H9 (cell line): ENCODE results near the gene SLC25A34. TPM values are rescaled to one million over a fixed set of nuclear protein-coding genes. Genes with fewer than 3 reads are reported as not detected.

Experiments
- DNase-seq: peaks from one replicate; pipeline ENCODE4 v3.0.0-alpha.2; 2017
- H2AFZ ChIP-seq: one replicate; pipeline ENCODE4 v1.6.1; 2013; ENCODE audit warnings: mild to moderate bottlenecking, low read length, control low read depth, moderate library complexity
- H2AK5ac ChIP-seq: 2 replicates; pipeline ENCODE4 v1.6.1; 2013; ENCODE audit warnings: low read length, control low read depth, mixed read lengths; ENCODE audit not compliant: insufficient read length
- H2BK120ac ChIP-seq: one replicate; pipeline ENCODE4 v1.6.1; 2013; ENCODE audit warnings: low read depth, mild to moderate bottlenecking, low read length, control low read depth, inconsistent platforms; ENCODE audit not compliant: poor library complexity, severe bottlenecking
- H2BK12ac ChIP-seq: 2 replicates; pipeline ENCODE4 v1.6.1; 2013; ENCODE audit warnings: low read length, control low read depth, mixed read lengths, low read depth; ENCODE audit not compliant: insufficient read length
- H2BK15ac ChIP-seq: 2 replicates; pipeline ENCODE4 v1.6.1; 2013; ENCODE audit warnings: low read depth, low read length, control low read depth
- H2BK20ac ChIP-seq: one replicate; pipeline ENCODE4 v1.6.1; 2013; ENCODE audit warnings: low read depth, mild to moderate bottlenecking, low read length, control low read depth, inconsistent platforms; ENCODE audit not compliant: poor library complexity, severe bottlenecking
- H2BK5ac ChIP-seq: 2 replicates; pipeline ENCODE4 v1.6.1; 2013; ENCODE audit warnings: low read length, control low read depth, mixed read lengths; ENCODE audit not compliant: insufficient read length
- H3K14ac ChIP-seq: 2 replicates; pipeline ENCODE4 v1.6.1; 2013; ENCODE audit warnings: low read length, control low read depth; ENCODE audit not compliant: insufficient read depth
- H3K18ac ChIP-seq: 2 replicates; pipeline ENCODE4 v1.6.1; 2013; ENCODE audit warnings: low read depth, mild to moderate bottlenecking, mixed read lengths, low read length, control low read depth; ENCODE audit not compliant: insufficient read length
- H3K23ac ChIP-seq: 2 replicates; pipeline ENCODE4 v1.6.1; 2013; ENCODE audit warnings: low read length, control low read depth, mixed read lengths, low read depth; ENCODE audit not compliant: insufficient read length
- H3K23me2 ChIP-seq: 2 replicates; pipeline ENCODE4 v1.6.1; 2013; ENCODE audit warnings: low read depth, mild to moderate bottlenecking, mixed read lengths, low read length, control low read depth; ENCODE audit not compliant: insufficient read length, poor library complexity, severe bottlenecking
- H3K27ac ChIP-seq: 2 replicates; pipeline ENCODE4 v1.5.1; 2013; ENCODE audit warnings: low read length, control low read depth, mixed read lengths, low read depth; ENCODE audit not compliant: insufficient read length
- H3K27me3 ChIP-seq: 2 replicates; pipeline ENCODE4 v1.6.1; 2013; ENCODE audit warnings: low read length, control low read depth, inconsistent platforms; ENCODE audit not compliant: insufficient read depth
- H3K4ac ChIP-seq: 2 replicates; pipeline ENCODE4 v1.6.1; 2013; ENCODE audit warnings: low read depth, mild to moderate bottlenecking, control low read depth, inconsistent platforms, low read length, moderate library complexity
- H3K4me1 ChIP-seq: 2 replicates; pipeline ENCODE4 v1.6.1; 2013; ENCODE audit warnings: low read length, control low read depth, inconsistent platforms; ENCODE audit not compliant: insufficient read depth
- H3K4me2 ChIP-seq: 2 replicates; pipeline ENCODE4 v1.6.1; 2013; ENCODE audit warnings: low read length, control low read depth, mixed read lengths; ENCODE audit not compliant: insufficient read length, insufficient read depth
- H3K56ac ChIP-seq: 2 replicates; pipeline ENCODE4 v1.6.1; 2013; ENCODE audit warnings: low read depth, mild to moderate bottlenecking, mixed read lengths, low read length, control low read depth; ENCODE audit not compliant: insufficient read length
- H3K79me1 ChIP-seq: 2 replicates; pipeline ENCODE4 v1.6.1; 2013; ENCODE audit warnings: low read depth, mild to moderate bottlenecking, moderate library complexity, low read length, control low read depth, inconsistent platforms; ENCODE audit not compliant: insufficient read depth, poor library complexity, severe bottlenecking
- H3K79me2 ChIP-seq: 2 replicates; pipeline ENCODE4 v1.6.1; 2013; ENCODE audit warnings: low read length, control low read depth, inconsistent platforms; ENCODE audit not compliant: insufficient read depth
- H3K9ac ChIP-seq: 2 replicates; pipeline ENCODE4 v1.6.1; 2013; ENCODE audit warnings: low read length, control low read depth, mixed read lengths; ENCODE audit not compliant: insufficient read length; ENCODE audit errors: extremely low read depth
- H3K9me3 ChIP-seq: one replicate; pipeline ENCODE4 v1.6.1; 2013; ENCODE audit warnings: low read depth, low read length, inconsistent platforms; ENCODE audit not compliant: control insufficient read depth
- H3T11ph ChIP-seq: one replicate; pipeline ENCODE4 v1.6.1; 2013; ENCODE audit warnings: mild to moderate bottlenecking, low read length, control low read depth, inconsistent platforms
- H4K20me1 ChIP-seq: one replicate; pipeline ENCODE4 v1.6.1; 2013; ENCODE audit not compliant: control insufficient read depth, insufficient read length, insufficient read depth
- H4K5ac ChIP-seq: 2 replicates; pipeline ENCODE4 v1.6.1; 2013; ENCODE audit warnings: low read depth, mild to moderate bottlenecking, mixed read lengths, low read length, control low read depth; ENCODE audit not compliant: insufficient read length
- H4K8ac ChIP-seq: replicated peaks from 2 replicates; pipeline ENCODE4 v1.6.1; 2013; ENCODE audit warnings: low read length, control low read depth, mixed read lengths, low read depth; ENCODE audit not compliant: insufficient read length
- H4K91ac ChIP-seq: 2 replicates; pipeline ENCODE4 v1.6.1; 2013; ENCODE audit warnings: low read depth, mild to moderate bottlenecking, moderate library complexity, mixed read lengths, low read length, control low read depth; ENCODE audit not compliant: insufficient read length
- H3K27ac Mint-ChIP-seq, 3 experiments: 2 replicates in 2 of 3; 3 replicates in 1 of 3; pipeline ENCODE4 v1.8.0; 2020 to 2021; ENCODE audit warnings: mixed read lengths in 3 of 3, mild to moderate bottlenecking in 1 of 3, moderate library complexity in 1 of 3
- H3K27me3 Mint-ChIP-seq: 2 replicates; pipeline ENCODE4 v1.8.0; 2021; ENCODE audit warnings: low read depth, mild to moderate bottlenecking, moderate library complexity, mixed read lengths
- H3K36me3 Mint-ChIP-seq, 3 experiments: 2 replicates in 2 of 3; 3 replicates in 1 of 3; pipeline ENCODE4 v1.8.0; 2020 to 2021; ENCODE audit warnings: low read depth in 3 of 3, mixed read lengths in 3 of 3; ENCODE audit not compliant: insufficient read depth in 1 of 3
- H3K4me1 Mint-ChIP-seq, 2 experiments: 2 replicates each; pipeline ENCODE4 v1.8.0; 2020; ENCODE audit warnings: mixed read lengths in 2 of 2
- H3K4me3 Mint-ChIP-seq, 2 experiments: 2 replicates in 1 of 2; 3 replicates in 1 of 2; pipeline ENCODE4 v1.8.0; 2020 to 2021; ENCODE audit warnings: mild to moderate bottlenecking in 2 of 2, mixed read lengths in 2 of 2, moderate library complexity in 1 of 2
- H3K9me3 Mint-ChIP-seq, 2 experiments: 2 replicates in 1 of 2; 3 replicates in 1 of 2; pipeline ENCODE4 v1.8.0; 2020; ENCODE audit warnings: mild to moderate bottlenecking in 2 of 2, mixed read lengths in 2 of 2, moderate library complexity in 1 of 2
- WGBS: extraction: QIAGEN DNeasy Blood & Tissue Kit; methylation state at CpG from one replicate; pipeline ENCODE4 v1.1.7; 2013; ENCODE audit warnings: missing lambda C conversion rate, low lambda C conversion rate, mixed read lengths; ENCODE audit not compliant: insufficient read length; ENCODE audit errors: extremely low coverage; 5-methylcytosine and 5-hydroxymethylcytosine counted together
- total RNA-seq: library from RNA; stranded (reverse); gene quantifications from 2 replicates; pipeline ENCODE4 v1.2.1, GENCODE V29; 2021
- TF ChIP-seq, protein P1 (sequence below): fragments of 200-600 bp; sonication (generic); conservative IDR thresholded peaks from 3 replicates; pipeline ENCODE4 v1.8.0; 2021; ENCODE audit warnings: antibody characterized with exemption, mild to moderate bottlenecking

The SLC25A34 gene
- total RNA-seq, 1 experiment from 2014 or later, result 1.5 TPM

GRCh38 chr1:15749399-15750291, 13.6 kb downstream of the SLC25A34 start:
- Histone ChIP-seq H3K9ac (no peak overlapping the region), H3K9me3 (no peaks in the 10 kb centered on the region)

More at GRCh38 chr1:15749399-15750291, 13.6 kb downstream of the SLC25A34 start:
- no peaks in the 10 kb centered on the region; the same call in 1 of the 2 replicates for H3K4me1 ChIP-seq
- Mint-ChIP-seq H3K27me3 (peaks cover 8% of the 10 kb centered on the region), H3K27ac (no peak overlapping the region; a peak in 1 of 7 replicates), H3K9me3 (no peaks in the 10 kb centered on the region), H3K4me1 (peaks cover 3 to 5% of the 10 kb centered on the region in 2 experiments; a peak in 2 of 4 replicates), H3K36me3 (no peaks in the 10 kb centered on the region; a peak in 1 of 7 replicates), H3K4me3 (no peak overlapping the region)
- no peak overlapping the region for H3K23ac ChIP-seq
- DNase-seq, result no peak
- no peak overlapping the region for H2BK12ac ChIP-seq
- no peaks in the 10 kb centered on the region for H3K27me3 ChIP-seq
- TF ChIP-seq, protein P1, sequence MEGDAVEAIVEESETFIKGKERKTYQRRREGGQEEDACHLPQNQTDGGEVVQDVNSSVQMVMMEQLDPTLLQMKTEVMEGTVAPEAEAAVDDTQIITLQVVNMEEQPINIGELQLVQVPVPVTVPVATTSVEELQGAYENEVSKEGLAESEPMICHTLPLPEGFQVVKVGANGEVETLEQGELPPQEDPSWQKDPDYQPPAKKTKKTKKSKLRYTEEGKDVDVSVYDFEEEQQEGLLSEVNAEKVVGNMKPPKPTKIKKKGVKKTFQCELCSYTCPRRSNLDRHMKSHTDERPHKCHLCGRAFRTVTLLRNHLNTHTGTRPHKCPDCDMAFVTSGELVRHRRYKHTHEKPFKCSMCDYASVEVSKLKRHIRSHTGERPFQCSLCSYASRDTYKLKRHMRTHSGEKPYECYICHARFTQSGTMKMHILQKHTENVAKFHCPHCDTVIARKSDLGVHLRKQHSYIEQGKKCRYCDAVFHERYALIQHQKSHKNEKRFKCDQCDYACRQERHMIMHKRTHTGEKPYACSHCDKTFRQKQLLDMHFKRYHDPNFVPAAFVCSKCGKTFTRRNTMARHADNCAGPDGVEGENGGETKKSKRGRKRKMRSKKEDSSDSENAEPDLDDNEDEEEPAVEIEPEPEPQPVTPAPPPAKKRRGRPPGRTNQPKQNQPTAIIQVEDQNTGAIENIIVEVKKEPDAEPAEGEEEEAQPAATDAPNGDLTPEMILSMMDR, result no peak
- no peak overlapping the region for H2AK5ac ChIP-seq
- no peak overlapping the region for H3T11ph ChIP-seq
- H3K79me2 ChIP-seq, result no peaks in the 10 kb centered on the region
- H3K14ac ChIP-seq, result no peak overlapping the region; the same call in 1 of the 2 replicates
- no CpG with 5 or more reads among the region's 19 CpGs for WGBS
- H3K27ac ChIP-seq, result no peak overlapping the region
- H3K23me2 ChIP-seq, result no peaks in the 10 kb centered on the region
- no peak overlapping the region for H3K18ac ChIP-seq
- H4K5ac ChIP-seq, result no peak overlapping the region
- H3K4ac ChIP-seq, result no peak overlapping the region
- no peak overlapping the region for H2AFZ ChIP-seq
- no peak overlapping the region for H3K4me2 ChIP-seq
- no peak overlapping the region for H2BK120ac ChIP-seq
- no peak overlapping the region for H3K56ac ChIP-seq
- no peak overlapping the region for H2BK15ac ChIP-seq
- no peaks in the 10 kb centered on the region for H3K79me1 ChIP-seq
- H4K20me1 ChIP-seq, result no peaks in the 10 kb centered on the region
- no peak overlapping the region for H4K8ac ChIP-seq
- no peak overlapping the region for H4K91ac ChIP-seq
- no peak overlapping the region for H2BK20ac ChIP-seq
- no peak overlapping the region for H2BK5ac ChIP-seq
